ENCODE data around the gene ATG5.

- no peak for TF ChIP-seq PATZ1 (CRISPR knock-in tag; IDR thresholded peaks at IDR 0.05; ENCODE audit: borderline replicate concordance)
- TF ChIP-seq ZNF8 (CRISPR knock-in tag; IDR thresholded peaks at IDR 0.05): no peak
- no peak for TF ChIP-seq ZC3H10 (CRISPR knock-in tag; IDR thresholded peaks at IDR 0.05)
- TF ChIP-seq ARNTL (CRISPR knock-in tag; IDR thresholded peaks at IDR 0.05; ENCODE audit: borderline replicate concordance, low read depth): no peak
- TF ChIP-seq GLIS3 (CRISPR knock-in tag; IDR thresholded peaks at IDR 0.05): no peak
- no peak for TF ChIP-seq BACH2 (CRISPR knock-in tag; IDR thresholded peaks at IDR 0.05; ENCODE audit: borderline replicate concordance)
- TF ChIP-seq ESRRG (CRISPR knock-in tag; IDR thresholded peaks at IDR 0.05): no peak
- TF ChIP-seq TSHZ2 (CRISPR knock-in tag; IDR thresholded peaks at IDR 0.05): no peak
- TF ChIP-seq SNAI2 (CRISPR knock-in tag; IDR thresholded peaks at IDR 0.05): no peak
- TF ChIP-seq CSRNP3 (CRISPR knock-in tag; IDR thresholded peaks at IDR 0.05): no peak
- no peak for TF ChIP-seq ZFP3 (CRISPR knock-in tag; IDR thresholded peaks at IDR 0.05)
- no peak for TF ChIP-seq CREB5 (CRISPR knock-in tag; IDR thresholded peaks at IDR 0.05; ENCODE audit: low read depth)
Measured at GRCh38 chr6:106136845-106137244, 188.7 kb downstream of the ATG5 start.

Measured in SK-N-SH treated with all-trans-retinoic acid at 6 μM for 48 hours (cell line).